ENCODE measurements around the gene PRMT7. TPM values are rescaled to one million over a fixed set of nuclear protein-coding genes. Genes with fewer than 3 reads are reported as not detected.

The PRMT7 gene
- total and polyA plus RNA-seq, 2 of the 8 experiments (the other 6 are each of a cell fraction or from before 2014, with no cell fraction given): 48.2 to 49.3 TPM

- H3K23me2 ChIP-seq (ENCODE audit: low read depth, low read length): no peaks in the 10 kb centered on the region
- no peak overlapping the region for H2BK20ac ChIP-seq (ENCODE audit: low read length)
- no peak overlapping the region for H4K8ac ChIP-seq (ENCODE audit: extremely low read depth, insufficient read depth, low read length)
- POLR2A ChIA-PET (ENCODE audit: partially characterized antibody): no interaction called here
- H3K18ac ChIP-seq (ENCODE audit: extremely low read depth, low read length): no peak overlapping the region
- no peak overlapping the region; the same call in 1 of the 2 replicates for H2BK5ac ChIP-seq (ENCODE audit: low read depth, low read length)
- no peaks in the 10 kb centered on the region for H3K79me1 ChIP-seq (ENCODE audit: low read depth, low read length)
- H3K4ac ChIP-seq (replicated peaks; ENCODE audit: insufficient read length, low read depth, low read length): no peak overlapping the region
- no peak for TF ChIP-seq TBP (IDR thresholded peaks at IDR 0.05; ENCODE audit: low read depth, low read length)
- TF ChIP-seq BCL11A (IDR thresholded peaks at IDR 0.05; ENCODE audit: low read depth in 2 of 2, low read length in 2 of 2): no peak
- no peak for TF ChIP-seq RBBP5 (IDR thresholded peaks at IDR 0.05; ENCODE audit: borderline replicate concordance, low read depth, low read length)
- TF ChIP-seq SP1 (IDR thresholded peaks at IDR 0.05; ENCODE audit: low read depth, low read length): no peak
- no peak for TF ChIP-seq E2F6 (IDR thresholded peaks at IDR 0.05)
- TF ChIP-seq ASH2L (IDR thresholded peaks at IDR 0.05; ENCODE audit: low read length): no peak
- no peak for TF ChIP-seq GABPA (IDR thresholded peaks at IDR 0.05; ENCODE audit: borderline replicate concordance, insufficient read depth, low read length)
- no peak for TF ChIP-seq ZNF274 (IDR thresholded peaks at IDR 0.05; ENCODE audit: borderline replicate concordance, extremely low read depth, low read length)
- no peak for TF ChIP-seq USF2 (IDR thresholded peaks at IDR 0.05; ENCODE audit: low read length)
- TF ChIP-seq EGR1 (IDR thresholded peaks at IDR 0.05; ENCODE audit: borderline replicate concordance, low read depth, low read length): no peak
- TF ChIP-seq PHF8 (conservative IDR thresholded peaks at IDR 0.05; ENCODE audit: low read depth, low read length): no peak
- TF ChIP-seq MAFK (IDR thresholded peaks at IDR 0.05; ENCODE audit: low read depth, low read length): no peak
- H3K14ac ChIP-seq (ENCODE audit: insufficient read length): no peak overlapping the region
- no peak overlapping the region for H3K27ac ChIP-seq (ENCODE audit: low read depth, low read length)
- H3K4me1 ChIP-seq (replicated peaks in 1 of 4; ENCODE audit: control insufficient read depth in 3 of 4, insufficient read depth in 4 of 4, low read length in 3 of 4): no peaks in the 10 kb centered on the region
- no peak overlapping the region for H2BK15ac ChIP-seq (ENCODE audit: low read length)
- no peak overlapping the region for H3K23ac ChIP-seq (ENCODE audit: insufficient read length)
- H4K20me1 ChIP-seq (replicated peaks in 1 of 2; ENCODE audit: control insufficient read depth in 1 of 2, insufficient read depth in 2 of 2, low read length in 2 of 2): peaks cover 0 to 12% of the 10 kb centered on the region in 2 experiments
- no peak overlapping the region for H3K4me2 ChIP-seq (ENCODE audit: insufficient read depth in 1 of 2, low read depth in 2 of 2, low read length in 2 of 2)
- no peak overlapping the region for H4K91ac ChIP-seq (replicated peaks; ENCODE audit: insufficient read length, low read length)
- CTCF ChIA-PET (ENCODE audit: partially characterized antibody): interaction anchor here (0.7 to 6.2 kb wide), 21 partner anchors 10 to 166 kb away, joined by 3 to 95 read pairs (median 5); partner anchors contain the start of gene SLC7A6
- no peak overlapping the region for H2AK5ac ChIP-seq (ENCODE audit: low read depth, low read length)
- DNase-seq (ENCODE audit: low read depth in 1 of 2, low spot score in 2 of 2): no peak
- H3K9me3 ChIP-seq (ENCODE audit: insufficient read depth in 2 of 2, low read depth in 1 of 2, low read length in 1 of 2): no peaks in the 10 kb centered on the region
- WGBS, 2 experiments (ENCODE audit: extremely low coverage in 1 of 2, insufficient coverage in 1 of 2, insufficient read length in 1 of 2, insufficient replicate concordance in 2 of 2, low coverage in 1 of 2, low lambda C conversion rate in 2 of 2, missing lambda C conversion rate in 1 of 2): 95% methylated on average over 8 of the region's 9 CpGs; no CpG with 5 or more reads in 1 of the 2 experiments
- H3K9ac ChIP-seq (replicated peaks in 1 of 4; ENCODE audit: extremely low read depth in 1 of 4, low read depth in 3 of 4, low read length in 3 of 4): no peak overlapping the region
- H2AFZ ChIP-seq (ENCODE audit: low read length): no peak overlapping the region
- peaks cover 6 to 44% (median 20%) of the 10 kb centered on the region in 4 experiments; a peak in 7 of 8 replicates for H3K36me3 ChIP-seq (ENCODE audit: control insufficient read depth in 2 of 4, insufficient read depth in 4 of 4, low read length in 3 of 4)
- no peak for FAIRE-seq
- no peak overlapping the region for H3K4me3 ChIP-seq (ENCODE audit: extremely low read depth in 1 of 4, insufficient read depth in 2 of 4, low read depth in 3 of 4, low read length in 4 of 4)
- no peak overlapping the region for H2BK12ac ChIP-seq (ENCODE audit: low read depth, low read length)
- H3K56ac ChIP-seq (replicated peaks; ENCODE audit: insufficient read length, low read depth, low read length): no peak overlapping the region
- no peaks in the 10 kb centered on the region for H3K79me2 ChIP-seq (ENCODE audit: control insufficient read depth in 1 of 2, insufficient read depth in 2 of 2, low read length in 2 of 2)
- no peaks in the 10 kb centered on the region for H3K27me3 ChIP-seq (replicated peaks in 1 of 4; ENCODE audit: control insufficient read depth in 3 of 4, extremely low read depth in 1 of 4, insufficient read depth in 3 of 4, low read length in 3 of 4)
- H2BK120ac ChIP-seq (replicated peaks; ENCODE audit: low read depth, low read length): no peak overlapping the region
- no peak overlapping the region for H4K5ac ChIP-seq (ENCODE audit: insufficient read length, low read depth, low read length)
Measured at GRCh38 chr16:68354816-68355215, 44.0 kb downstream of the PRMT7 start.
